ENCODE data around the gene MINDY4.

DNA sequence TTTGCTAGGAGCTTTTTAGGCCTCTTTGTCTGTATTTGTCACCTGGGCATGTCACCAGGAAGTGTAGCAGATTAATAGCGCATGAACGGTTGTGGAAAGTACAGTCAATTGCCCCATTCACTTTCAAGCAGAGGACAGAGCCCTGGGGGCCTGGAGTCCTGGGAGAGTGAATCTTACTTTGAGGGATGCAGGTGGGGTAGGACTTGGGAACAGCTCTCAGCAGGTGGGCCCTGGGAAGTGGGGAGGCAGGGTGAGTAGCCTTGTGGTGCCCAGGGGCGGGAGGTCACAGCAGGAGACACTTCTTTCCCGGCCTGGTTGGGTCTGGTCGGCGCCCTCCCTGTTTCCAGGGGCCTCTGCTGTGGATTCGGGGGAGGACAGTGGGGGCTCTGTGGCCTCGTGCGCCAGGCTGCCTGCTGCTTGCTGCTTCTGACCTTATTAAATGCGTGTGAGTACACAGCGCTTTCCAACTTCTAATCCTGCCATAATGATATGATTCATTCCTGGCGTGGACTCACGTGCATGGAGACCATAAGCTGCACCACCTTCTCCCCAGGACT is 88.8 kb downstream of the MINDY4 start:
- TF ChIP-seq, protein P1, sequence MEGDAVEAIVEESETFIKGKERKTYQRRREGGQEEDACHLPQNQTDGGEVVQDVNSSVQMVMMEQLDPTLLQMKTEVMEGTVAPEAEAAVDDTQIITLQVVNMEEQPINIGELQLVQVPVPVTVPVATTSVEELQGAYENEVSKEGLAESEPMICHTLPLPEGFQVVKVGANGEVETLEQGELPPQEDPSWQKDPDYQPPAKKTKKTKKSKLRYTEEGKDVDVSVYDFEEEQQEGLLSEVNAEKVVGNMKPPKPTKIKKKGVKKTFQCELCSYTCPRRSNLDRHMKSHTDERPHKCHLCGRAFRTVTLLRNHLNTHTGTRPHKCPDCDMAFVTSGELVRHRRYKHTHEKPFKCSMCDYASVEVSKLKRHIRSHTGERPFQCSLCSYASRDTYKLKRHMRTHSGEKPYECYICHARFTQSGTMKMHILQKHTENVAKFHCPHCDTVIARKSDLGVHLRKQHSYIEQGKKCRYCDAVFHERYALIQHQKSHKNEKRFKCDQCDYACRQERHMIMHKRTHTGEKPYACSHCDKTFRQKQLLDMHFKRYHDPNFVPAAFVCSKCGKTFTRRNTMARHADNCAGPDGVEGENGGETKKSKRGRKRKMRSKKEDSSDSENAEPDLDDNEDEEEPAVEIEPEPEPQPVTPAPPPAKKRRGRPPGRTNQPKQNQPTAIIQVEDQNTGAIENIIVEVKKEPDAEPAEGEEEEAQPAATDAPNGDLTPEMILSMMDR (IDR thresholded peaks at IDR 0.05; ENCODE audit: insufficient read depth, low read length): no peak
- TF ChIP-seq POLR2AphosphoS5 (IDR thresholded peaks at IDR 0.05; ENCODE audit: low read depth) (no peak), SPI1 (IDR thresholded peaks at IDR 0.05; ENCODE audit: borderline replicate concordance, low read depth) (no peak)
- TF ChIP-seq, protein P2, sequence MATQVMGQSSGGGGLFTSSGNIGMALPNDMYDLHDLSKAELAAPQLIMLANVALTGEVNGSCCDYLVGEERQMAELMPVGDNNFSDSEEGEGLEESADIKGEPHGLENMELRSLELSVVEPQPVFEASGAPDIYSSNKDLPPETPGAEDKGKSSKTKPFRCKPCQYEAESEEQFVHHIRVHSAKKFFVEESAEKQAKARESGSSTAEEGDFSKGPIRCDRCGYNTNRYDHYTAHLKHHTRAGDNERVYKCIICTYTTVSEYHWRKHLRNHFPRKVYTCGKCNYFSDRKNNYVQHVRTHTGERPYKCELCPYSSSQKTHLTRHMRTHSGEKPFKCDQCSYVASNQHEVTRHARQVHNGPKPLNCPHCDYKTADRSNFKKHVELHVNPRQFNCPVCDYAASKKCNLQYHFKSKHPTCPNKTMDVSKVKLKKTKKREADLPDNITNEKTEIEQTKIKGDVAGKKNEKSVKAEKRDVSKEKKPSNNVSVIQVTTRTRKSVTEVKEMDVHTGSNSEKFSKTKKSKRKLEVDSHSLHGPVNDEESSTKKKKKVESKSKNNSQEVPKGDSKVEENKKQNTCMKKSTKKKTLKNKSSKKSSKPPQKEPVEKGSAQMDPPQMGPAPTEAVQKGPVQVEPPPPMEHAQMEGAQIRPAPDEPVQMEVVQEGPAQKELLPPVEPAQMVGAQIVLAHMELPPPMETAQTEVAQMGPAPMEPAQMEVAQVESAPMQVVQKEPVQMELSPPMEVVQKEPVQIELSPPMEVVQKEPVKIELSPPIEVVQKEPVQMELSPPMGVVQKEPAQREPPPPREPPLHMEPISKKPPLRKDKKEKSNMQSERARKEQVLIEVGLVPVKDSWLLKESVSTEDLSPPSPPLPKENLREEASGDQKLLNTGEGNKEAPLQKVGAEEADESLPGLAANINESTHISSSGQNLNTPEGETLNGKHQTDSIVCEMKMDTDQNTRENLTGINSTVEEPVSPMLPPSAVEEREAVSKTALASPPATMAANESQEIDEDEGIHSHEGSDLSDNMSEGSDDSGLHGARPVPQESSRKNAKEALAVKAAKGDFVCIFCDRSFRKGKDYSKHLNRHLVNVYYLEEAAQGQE (IDR thresholded peaks at IDR 0.05; ENCODE audit: insufficient replicate concordance, low read depth): no peak

Measured in HL-60 (cell line).